GM23248 (cell line): Measurements from ENCODE around the gene DPCD.

Source experiments
- EZH2 ChIP-seq: fragments of 200-600 bp; sonication (generic); IDR thresholded peaks from 2 replicates; pipeline ENCODE4 v1.6.1; 2018; ENCODE audit warnings: antibody characterized with exemption, mild to moderate bottlenecking; ENCODE audit not compliant: insufficient read depth, poor library complexity, severe bottlenecking
- EZH2phosphoT487 ChIP-seq: fragments of 200-600 bp; sonication (generic); IDR thresholded peaks from 2 replicates; pipeline ENCODE4 v1.6.1; 2018; ENCODE audit warnings: antibody characterized with exemption, moderate library complexity, mild to moderate bottlenecking, low read depth; ENCODE audit not compliant: insufficient read depth

DNA sequence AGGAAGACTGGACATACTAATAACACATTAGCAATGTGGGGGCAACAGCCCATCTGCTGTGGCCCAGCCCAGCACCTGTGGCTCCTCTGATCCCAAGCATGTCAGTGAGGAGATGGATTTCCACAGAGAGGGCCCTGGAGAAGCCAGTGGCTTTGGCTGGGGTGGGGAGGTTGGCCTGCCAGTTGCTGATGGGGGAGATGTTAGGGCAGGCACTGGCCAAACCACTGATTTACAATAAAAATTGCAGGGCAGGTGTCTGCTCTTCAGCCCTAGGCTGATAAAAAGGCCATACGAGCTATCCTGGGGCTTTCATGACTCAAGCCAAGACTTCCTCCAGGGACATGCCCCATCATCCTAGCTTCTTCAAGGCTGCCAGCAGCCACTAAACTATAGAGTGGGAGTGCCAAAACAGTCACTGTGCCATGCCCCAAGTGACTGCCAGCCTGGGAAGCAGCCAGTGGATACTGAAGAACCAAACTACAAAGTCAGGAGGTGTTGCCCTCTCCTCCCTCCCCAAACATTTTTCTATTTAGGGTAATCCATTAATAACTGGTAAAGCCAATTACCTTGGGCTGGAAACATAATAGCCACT is 37.8 kb downstream of the DPCD start:
- TF ChIP-seq EZH2 (no peak), EZH2phosphoT487 (no peak)
